DND-41 (cell line): ENCODE results near the gene GRIN1.
"Not testable (repeated sequence)": the region's sequence is repeated elsewhere in the genome, so short reads cannot be mapped to it uniquely, and the experiment has no call there.

ENCODE experiments used
- ATAC-seq: fragments of 200-7000 bp; cut with Tn5 transposase; 3 replicates; pipeline ENCODE4 v1.9.1; 2021; ENCODE audit warnings: low read depth; ENCODE audit not compliant: insufficient read depth
- DNase-seq: peaks from one replicate; pipeline ENCODE4 v3.0.0-alpha.2; 2020
- H2AFZ ChIP-seq: 2 replicates; pipeline ENCODE4 v1.6.0; 2012; ENCODE audit warnings: low read depth, low read length
- H3K27ac ChIP-seq: 2 replicates; pipeline ENCODE4 v1.5.1; 2012; ENCODE audit warnings: low read length, inconsistent platforms
- H3K27me3 ChIP-seq: fragments of 200-600 bp; sonication (generic); 2 replicates; pipeline ENCODE4 v1.6.0; 2012; ENCODE audit warnings: low read length, mild to moderate bottlenecking, inconsistent platforms; ENCODE audit not compliant: insufficient read depth, poor library complexity
- H3K36me3 ChIP-seq: 2 replicates; pipeline ENCODE4 v1.5.1; 2012; ENCODE audit warnings: low read length, inconsistent platforms; ENCODE audit not compliant: insufficient read depth
- H3K4me1 ChIP-seq: 2 replicates; pipeline ENCODE4 v1.5.1; 2012; ENCODE audit warnings: mild to moderate bottlenecking, low read length; ENCODE audit not compliant: insufficient read depth
- H3K4me2 ChIP-seq: 2 replicates; pipeline ENCODE4 v1.6.0; 2012; ENCODE audit warnings: mild to moderate bottlenecking, moderate library complexity, low read length, inconsistent platforms; ENCODE audit not compliant: insufficient read depth
- H3K4me3 ChIP-seq, 2 experiments: fragments of 200-600 bp in 1 of 2; shearing (Covaris generic) in 1 of 2; 2 replicates each; pipeline ENCODE4 v1.5.1; 2012 to 2016; ENCODE audit warnings: inconsistent platforms in 2 of 2, low read length in 2 of 2, mild to moderate bottlenecking in 2 of 2, low read depth in 1 of 2, moderate library complexity in 1 of 2
- H3K79me2 ChIP-seq: 2 replicates; pipeline ENCODE4 v1.6.0; 2012; ENCODE audit warnings: low read length, inconsistent platforms; ENCODE audit not compliant: insufficient read depth
- H3K9ac ChIP-seq: 2 replicates; pipeline ENCODE4 v1.6.0; 2012; ENCODE audit warnings: low read depth, mild to moderate bottlenecking, inconsistent platforms, low read length, moderate library complexity
- H3K9me3 ChIP-seq: 2 replicates; pipeline ENCODE4 v1.5.1; 2012; ENCODE audit warnings: low read length, moderate library complexity, mild to moderate bottlenecking, inconsistent platforms; ENCODE audit not compliant: insufficient read depth, severe bottlenecking
- H4K20me1 ChIP-seq: 2 replicates; pipeline ENCODE4 v1.6.0; 2012; ENCODE audit warnings: low read length; ENCODE audit not compliant: insufficient read depth
- CTCF ChIP-seq: IDR thresholded peaks from 2 replicates; pipeline ENCODE4 v1.5.1; 2012; ENCODE audit warnings: borderline replicate concordance, low read length, moderate library complexity, mild to moderate bottlenecking; ENCODE audit not compliant: poor library complexity, severe bottlenecking; ENCODE audit errors: extremely low read depth
- EZH2 ChIP-seq: IDR thresholded peaks from 3 replicates; pipeline ENCODE4 v1.6.1; 2012; ENCODE audit warnings: borderline replicate concordance, low read depth, mild to moderate bottlenecking, moderate library complexity, low read length, inconsistent platforms; ENCODE audit not compliant: severe bottlenecking

GRIN1 gene

GRCh38 chr9:137129456-137130175 is 9.3 kb upstream of the GRIN1 start:
- Histone ChIP-seq H3K9me3 (no peaks in the 10 kb centered on the region), H3K27ac (peak overlapping the region; percentile 91), H3K79me2 (peaks cover 40% of the 10 kb centered on the region), H4K20me1 (no peaks in the 10 kb centered on the region), H3K4me3 (peak overlapping the region; percentile 85 to 98), H3K36me3 (no peaks in the 10 kb centered on the region; the same call in 1 of the 2 replicates), H3K9ac (peak overlapping the region; percentile 91), H2AFZ (peak overlapping the region; percentile 96), H3K27me3 (no peaks in the 10 kb centered on the region), H3K4me1 (peaks cover 36% of the 10 kb centered on the region), H3K4me2 (peak overlapping the region; percentile 87)
- DNase-seq (peak; percentile 88), ATAC-seq (peak; percentile 89)
- no peak for TF ChIP-seq CTCF

GRCh38 chr9:137130176-137130755 is 8.7 kb upstream of the GRIN1 start:
- Histone ChIP-seq H3K4me1 (peaks cover 36% of the 10 kb centered on the region), H3K27ac (peak overlapping the region; percentile 91), H3K27me3 (no peaks in the 10 kb centered on the region), H3K79me2 (peaks cover 40% of the 10 kb centered on the region), H3K36me3 (no peaks in the 10 kb centered on the region; the same call in 1 of the 2 replicates), H4K20me1 (no peaks in the 10 kb centered on the region), H3K4me2 (peak overlapping the region; percentile 87), H3K9me3 (no peaks in the 10 kb centered on the region), H3K4me3 (peak overlapping the region; percentile 85 to 98; a peak in 3 of 4 replicates), H3K9ac (peak overlapping the region; percentile 91), H2AFZ (peak overlapping the region; percentile 96)
- TF ChIP-seq EZH2 (no peak), CTCF (no peak)
- no peak for ATAC-seq
- DNase-seq, result no peak

GRCh38 chr9:137134191-137134590 is 4.8 kb upstream of the GRIN1 start:
- ATAC-seq, result no peak
- DNase-seq, result no peak
- no peaks in the 10 kb centered on the region; the same call in 1 of the 2 replicates for H3K36me3 ChIP-seq
- no peak for TF ChIP-seq CTCF
- no peak for TF ChIP-seq EZH2
- no peak overlapping the region for H2AFZ ChIP-seq
- no peak overlapping the region for H3K4me3 ChIP-seq
- H4K20me1 ChIP-seq, result no peaks in the 10 kb centered on the region
- H3K4me2 ChIP-seq, result no peak overlapping the region
- H3K4me1 ChIP-seq, result peaks cover 9% of the 10 kb centered on the region
- no peak overlapping the region for H3K27ac ChIP-seq
- no peaks in the 10 kb centered on the region for H3K27me3 ChIP-seq
- no peaks in the 10 kb centered on the region for H3K9me3 ChIP-seq
- no peak overlapping the region for H3K9ac ChIP-seq
- H3K79me2 ChIP-seq, result peaks cover 12% of the 10 kb centered on the region

- not testable (repeated sequence) for H3K9ac ChIP-seq, H3K9me3 ChIP-seq, ATAC-seq, H3K36me3 ChIP-seq, H3K4me1 ChIP-seq, H2AFZ ChIP-seq, H3K4me2 ChIP-seq, H3K27ac ChIP-seq, H4K20me1 ChIP-seq, H3K79me2 ChIP-seq, DNase-seq, H3K27me3 ChIP-seq, H3K4me3 ChIP-seq
Observed at GRCh38 chr9:137135154-137135553, 3.8 kb upstream of the GRIN1 start.
